ENCODE data around the gene NSD1. TPM values are rescaled to one million over a fixed set of nuclear protein-coding genes. Genes with fewer than 3 reads are reported as not detected.
A peak's percentile ranks its signal among the peaks of the same experiment; 100 is the strongest.

The NSD1 gene
- total RNA-seq, 2 experiments from 2014 or later: 87.6 to 93.3 TPM

GRCh38 chr5:177309351-177310191 lies 176.0 kb downstream of the NSD1 start:
- H3K9me3 Mint-ChIP-seq: no peaks in the 10 kb centered on the region
- peaks cover 6% of the 10 kb centered on the region for H3K27me3 Mint-ChIP-seq
- peaks cover 63% of the 10 kb centered on the region for H3K4me1 Mint-ChIP-seq (ENCODE audit: low read depth)
- peaks cover 21% of the 10 kb centered on the region for H3K36me3 ChIP-seq (ENCODE audit: insufficient read depth, low read length)
- DNase-seq: peak; percentile 54 to 88 (median 64)
- peak overlapping the region; percentile 80 for H3K4me3 Mint-ChIP-seq
- peak; percentile 48 for ATAC-seq (ENCODE audit: poor library complexity)
- no peak overlapping the region for H3K27ac ChIP-seq (ENCODE audit: low read depth in 1 of 2, low read length in 2 of 2)
- no peak overlapping the region for H3K4me3 ChIP-seq (ENCODE audit: low read length)
- H3K9me3 ChIP-seq (ENCODE audit: control insufficient read depth in 1 of 2, insufficient read depth in 1 of 2, low read length in 2 of 2): no peaks in the 10 kb centered on the region
- POLR2A ChIA-PET: interaction anchor here (0.6 to 2.1 kb wide), 9 partner anchors 42 to 196 kb away, joined by 3 to 12 read pairs (median 3); partner anchors contain the start of gene LMAN2
- peaks cover 81% of the 10 kb centered on the region for H3K4me1 ChIP-seq (ENCODE audit: insufficient read depth, low read length)
- peak overlapping the region; percentile 73 for H3K27ac Mint-ChIP-seq
- CTCF ChIA-PET: interaction anchor here (0.7 to 1.8 kb wide), 21 partner anchors 8 to 196 kb away, joined by 3 to 8 read pairs (median 4); partner anchors contain the start of genes LMAN2 and PDLIM7
- intact Hi-C loops (cut with DNase I, micrococcal nuclease): loop anchor here (2.0 to 10.0 kb wide), 6 partner anchors 48 to 845 kb away; partner anchors contain the start of genes DDX41 (in 1 of the 2), NHP2 (in 1 of the 2) and RGS14 (in 1 of the 2)
- TF ChIP-seq, protein P1, sequence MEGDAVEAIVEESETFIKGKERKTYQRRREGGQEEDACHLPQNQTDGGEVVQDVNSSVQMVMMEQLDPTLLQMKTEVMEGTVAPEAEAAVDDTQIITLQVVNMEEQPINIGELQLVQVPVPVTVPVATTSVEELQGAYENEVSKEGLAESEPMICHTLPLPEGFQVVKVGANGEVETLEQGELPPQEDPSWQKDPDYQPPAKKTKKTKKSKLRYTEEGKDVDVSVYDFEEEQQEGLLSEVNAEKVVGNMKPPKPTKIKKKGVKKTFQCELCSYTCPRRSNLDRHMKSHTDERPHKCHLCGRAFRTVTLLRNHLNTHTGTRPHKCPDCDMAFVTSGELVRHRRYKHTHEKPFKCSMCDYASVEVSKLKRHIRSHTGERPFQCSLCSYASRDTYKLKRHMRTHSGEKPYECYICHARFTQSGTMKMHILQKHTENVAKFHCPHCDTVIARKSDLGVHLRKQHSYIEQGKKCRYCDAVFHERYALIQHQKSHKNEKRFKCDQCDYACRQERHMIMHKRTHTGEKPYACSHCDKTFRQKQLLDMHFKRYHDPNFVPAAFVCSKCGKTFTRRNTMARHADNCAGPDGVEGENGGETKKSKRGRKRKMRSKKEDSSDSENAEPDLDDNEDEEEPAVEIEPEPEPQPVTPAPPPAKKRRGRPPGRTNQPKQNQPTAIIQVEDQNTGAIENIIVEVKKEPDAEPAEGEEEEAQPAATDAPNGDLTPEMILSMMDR (IDR thresholded peaks at IDR 0.05): peak; percentile 84
- H3K36me3 Mint-ChIP-seq (ENCODE audit: low read depth): peaks cover 27% of the 10 kb centered on the region
- peaks cover 0 to 3% of the 10 kb centered on the region in 2 experiments for H3K27me3 ChIP-seq (ENCODE audit: control insufficient read depth in 1 of 2, insufficient read depth in 2 of 2, low read length in 2 of 2)

DNA sequence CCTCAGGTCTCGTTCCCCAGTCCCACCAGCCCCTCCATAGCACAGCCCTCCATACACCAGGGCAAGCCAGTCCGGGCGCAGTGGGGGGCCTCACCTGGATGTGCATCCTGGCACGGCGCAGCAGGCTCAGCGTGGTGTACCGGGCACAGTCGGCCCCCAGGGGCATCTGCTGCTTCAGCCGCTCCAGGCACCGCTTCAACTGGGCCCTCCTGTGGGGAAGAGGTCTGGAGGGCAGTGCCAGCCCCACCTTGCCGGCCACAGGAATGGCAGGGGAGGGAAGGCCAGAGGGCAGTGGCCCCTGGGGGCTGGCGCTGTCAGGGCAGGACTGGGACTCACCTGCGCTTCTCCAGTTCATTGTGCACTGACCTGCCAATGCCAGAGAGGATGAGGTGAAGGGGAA lies 176.8 kb downstream of the NSD1 start:
- Histone ChIP-seq H3K9me3 (ENCODE audit: control insufficient read depth in 1 of 2, insufficient read depth in 1 of 2, low read length in 2 of 2) (no peaks in the 10 kb centered on the region), H3K27ac (ENCODE audit: low read depth in 1 of 2, low read length in 2 of 2) (no peak overlapping the region), H3K4me1 (ENCODE audit: insufficient read depth, low read length) (peaks cover 73% of the 10 kb centered on the region), H3K4me3 (ENCODE audit: low read length) (no peak overlapping the region), H3K36me3 (ENCODE audit: insufficient read depth, low read length) (peaks cover 20% of the 10 kb centered on the region), H3K27me3 (ENCODE audit: control insufficient read depth in 1 of 2, insufficient read depth in 2 of 2, low read length in 2 of 2) (peaks cover 0 to 3% of the 10 kb centered on the region in 2 experiments)
- no peak overlapping the region for H3K4me3 Mint-ChIP-seq
- H3K36me3 Mint-ChIP-seq (ENCODE audit: low read depth): peaks cover 19% of the 10 kb centered on the region
- TF ChIP-seq, protein P1 (IDR thresholded peaks at IDR 0.05): no peak
- H3K9me3 Mint-ChIP-seq: no peaks in the 10 kb centered on the region
- H3K27me3 Mint-ChIP-seq: peaks cover 6% of the 10 kb centered on the region
- peaks cover 55% of the 10 kb centered on the region for H3K4me1 Mint-ChIP-seq (ENCODE audit: low read depth)
- intact Hi-C loops (cut with DNase I, micrococcal nuclease): loop anchor here (2.0 to 10.0 kb wide), 5 partner anchors 47 to 207 kb away; partner anchors contain the start of genes DDX41 (in 1 of the 2) and RGS14 (in 1 of the 2)
- no peak for ATAC-seq (ENCODE audit: poor library complexity)
- DNase-seq: peak in 1 of 14 experiments; percentile 35
- POLR2A ChIA-PET: interaction anchor here (0.6 to 2.1 kb wide), 10 partner anchors 41 to 196 kb away, joined by 3 to 12 read pairs (median 4); partner anchors contain the start of genes LMAN2 and PDLIM7
- H3K27ac Mint-ChIP-seq: no peak overlapping the region
- CTCF ChIA-PET: interaction anchor here (0.7 to 1.8 kb wide), 20 partner anchors 8 to 196 kb away, joined by 3 to 8 read pairs (median 4); partner anchors contain the start of genes LMAN2 and PDLIM7

DNA sequence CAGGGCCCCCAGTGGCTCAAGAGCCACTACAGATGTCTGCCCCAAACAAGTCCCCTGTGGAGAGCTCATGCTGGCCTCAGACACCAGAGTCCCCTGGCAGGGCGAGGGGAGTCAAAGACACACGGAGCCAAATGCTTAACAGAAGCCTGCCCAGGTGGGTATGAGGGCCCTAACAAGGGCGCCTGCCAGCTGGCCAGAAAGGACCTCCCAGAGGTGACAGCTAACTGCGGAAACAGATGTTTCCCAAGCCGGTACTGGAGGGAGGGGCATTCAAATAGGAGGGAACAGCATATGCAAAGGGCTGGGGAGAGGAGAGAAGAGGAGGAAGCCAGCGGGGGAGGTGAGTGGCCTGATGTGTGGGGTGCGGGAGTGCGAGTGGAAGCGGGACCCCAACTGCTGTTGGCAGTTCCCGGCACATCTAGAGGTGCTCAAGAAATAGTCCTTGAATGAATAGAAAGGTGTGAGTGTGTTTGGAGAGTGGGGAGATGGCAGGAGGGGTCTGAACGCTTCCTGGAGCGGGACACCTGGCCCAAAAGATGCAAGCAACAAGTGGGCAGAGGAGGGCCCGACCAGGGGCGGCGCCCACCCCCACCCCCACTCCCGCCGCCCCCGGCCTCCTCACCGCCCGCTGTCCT lies 177.3 kb downstream of the NSD1 start:
- peaks cover 50% of the 10 kb centered on the region for H3K4me1 Mint-ChIP-seq (ENCODE audit: low read depth)

More for the DNA sequence above, 177.3 kb downstream of the NSD1 start:
- no peak overlapping the region for H3K4me3 ChIP-seq (ENCODE audit: low read length)
- no peaks in the 10 kb centered on the region for H3K9me3 ChIP-seq (ENCODE audit: control insufficient read depth in 1 of 2, insufficient read depth in 1 of 2, low read length in 2 of 2)
- TF ChIP-seq, protein P1 (IDR thresholded peaks at IDR 0.05): no peak
- ChIA-PET CTCF (interaction anchor here (1.0 to 1.8 kb wide), 7 partner anchors 8 to 190 kb away, joined by 3 to 8 read pairs (median 3); no protein-coding TSS in a partner anchor), POLR2A (interaction anchor here (0.9 to 1.7 kb wide), 6 partner anchors 41 to 197 kb away, joined by 3 to 8 read pairs (median 4); partner anchors contain the start of genes LMAN2 and PDLIM7)
- Mint-ChIP-seq H3K4me3 (peak overlapping the region; percentile 83), H3K9me3 (no peaks in the 10 kb centered on the region), H3K36me3 (ENCODE audit: low read depth) (peaks cover 13% of the 10 kb centered on the region), H3K27me3 (peaks cover 6% of the 10 kb centered on the region), H3K27ac (no peak overlapping the region)
- H3K36me3 ChIP-seq (ENCODE audit: insufficient read depth, low read length): peaks cover 14% of the 10 kb centered on the region
- no peak overlapping the region for H3K27ac ChIP-seq (ENCODE audit: low read depth in 1 of 2, low read length in 2 of 2)
- DNase-seq (peak in 4 of 14 experiments; percentile 27 to 56 (median 42)), ATAC-seq (ENCODE audit: poor library complexity) (no peak)
- peaks cover 0 to 3% of the 10 kb centered on the region in 2 experiments for H3K27me3 ChIP-seq (ENCODE audit: control insufficient read depth in 1 of 2, insufficient read depth in 2 of 2, low read length in 2 of 2)
- intact Hi-C loops (cut with DNase I, micrococcal nuclease): loop anchor here (2.0 to 10.0 kb wide), 5 partner anchors 46 to 206 kb away; partner anchors contain the start of genes DDX41 (in 1 of the 2) and RGS14 (in 1 of the 2)
- H3K4me1 ChIP-seq (ENCODE audit: insufficient read depth, low read length): peaks cover 68% of the 10 kb centered on the region

Measured in CD4-positive, alpha-beta T cell (primary cell).